CD14-positive monocyte (primary cell): ENCODE results near the gene KIF1A. TPM values are rescaled to one million over a fixed set of nuclear protein-coding genes. Genes with fewer than 3 reads are reported as not detected.

Experiments used
- DNase-seq, 3 donors: peaks; one replicate each; pipeline ENCODE4 v3.0.0-alpha.2; 2011 to 2022
- H2AFZ ChIP-seq: 2 replicates; pipeline ENCODE4 v1.6.0; 2012; ENCODE audit warnings: mild to moderate bottlenecking, low read depth, low read length, inconsistent platforms; ENCODE audit not compliant: insufficient read depth, poor library complexity, severe bottlenecking
- H3K27ac ChIP-seq, 2 donors: 1 replicate in 1 of 2; 2 replicates in 1 of 2; pipeline ENCODE4 v1.5.1; 2012 to 2013; ENCODE audit warnings: low read length in 2 of 2, control low read depth in 1 of 2, inconsistent platforms in 1 of 2, low read depth in 1 of 2, mild to moderate bottlenecking in 1 of 2
- H3K27me3 ChIP-seq, 2 donors: one replicate each; pipeline versions ENCODE4 v1.6.0 to v1.6.1; 2011 to 2013; ENCODE audit warnings: low read length in 2 of 2; ENCODE audit not compliant: control insufficient read depth in 2 of 2, insufficient read depth in 2 of 2
- H3K36me3 ChIP-seq, 2 donors: replicated peaks in 1 of 2; 1 replicate in 1 of 2; 2 replicates in 1 of 2; pipeline versions ENCODE4 v1.5.1 to v1.6.1; 2012 to 2013; ENCODE audit warnings: low read length in 2 of 2, control low read depth in 1 of 2, inconsistent platforms in 1 of 2, mild to moderate bottlenecking in 1 of 2; ENCODE audit not compliant: insufficient read depth in 2 of 2, control insufficient read depth in 1 of 2
- H3K4me1 ChIP-seq, 2 donors: 1 replicate in 1 of 2; 2 replicates in 1 of 2; pipeline versions ENCODE4 v1.5.1 to v1.6.1; 2012 to 2013; ENCODE audit warnings: low read length in 2 of 2, control low read depth in 1 of 2, inconsistent platforms in 1 of 2, mild to moderate bottlenecking in 1 of 2, moderate library complexity in 1 of 2; ENCODE audit not compliant: insufficient read depth in 2 of 2, control insufficient read depth in 1 of 2
- H3K4me2 ChIP-seq: replicated peaks from 2 replicates; pipeline ENCODE3; 2012; ENCODE audit warnings: low read length, moderate library complexity, mild to moderate bottlenecking; ENCODE audit not compliant: poor library complexity, severe bottlenecking; ENCODE audit errors: extremely low read depth
- H3K4me3 ChIP-seq, 3 experiments: fragments of 200-600 bp in 1 of 3; sonication (generic) in 1 of 3; replicated peaks in 1 of 3; 1 replicate in 2 of 3; 2 replicates in 1 of 3; pipeline ENCODE4 v1.5.1; 2011 to 2013; ENCODE audit warnings: low read length in 3 of 3, mild to moderate bottlenecking in 3 of 3, control low read depth in 2 of 3, low read depth in 2 of 3, inconsistent platforms in 1 of 3, moderate library complexity in 1 of 3
- H3K79me2 ChIP-seq: 2 replicates; pipeline ENCODE4 v1.6.0; 2012; ENCODE audit warnings: mild to moderate bottlenecking, control low read depth, inconsistent platforms, low read length, moderate library complexity; ENCODE audit not compliant: insufficient read depth
- H3K9ac ChIP-seq: 2 replicates; pipeline ENCODE4 v1.6.0; 2017; ENCODE audit warnings: low read length, mild to moderate bottlenecking; ENCODE audit not compliant: insufficient read depth, poor library complexity, severe bottlenecking
- H3K9me3 ChIP-seq, 2 donors: replicated peaks in 1 of 2; 1 replicate in 1 of 2; 2 replicates in 1 of 2; pipeline versions ENCODE4 v1.5.1 to v1.6.1; 2012 to 2013; ENCODE audit warnings: low read length in 2 of 2, control low read depth in 1 of 2; ENCODE audit not compliant: control insufficient read depth in 1 of 2, insufficient read depth in 1 of 2
- H4K20me1 ChIP-seq: 2 replicates; pipeline ENCODE4 v1.6.0; 2012; ENCODE audit warnings: mild to moderate bottlenecking, low read length, control low read depth, moderate library complexity; ENCODE audit not compliant: insufficient read depth
- H3K27ac Mint-ChIP-seq, 7 donors: one replicate each; pipeline ENCODE4 v1.8.0; 2020; ENCODE audit warnings: mild to moderate bottlenecking in 7 of 7, mixed read lengths in 7 of 7, moderate library complexity in 6 of 7, inconsistent platforms in 2 of 7
- H3K27me3 Mint-ChIP-seq, 3 donors: one replicate each; pipeline ENCODE4 v1.8.0; 2021 to 2022; ENCODE audit warnings: low read depth in 3 of 3, mild to moderate bottlenecking in 3 of 3, mixed read lengths in 3 of 3, moderate library complexity in 3 of 3, inconsistent platforms in 1 of 3
- H3K36me3 Mint-ChIP-seq, 2 donors: one replicate each; pipeline ENCODE4 v1.8.0; 2020; ENCODE audit warnings: mixed read lengths in 2 of 2, inconsistent platforms in 1 of 2, mild to moderate bottlenecking in 1 of 2
- H3K4me1 Mint-ChIP-seq: one replicate; pipeline ENCODE4 v1.8.0; 2020; ENCODE audit warnings: mild to moderate bottlenecking, mixed read lengths
- H3K4me3 Mint-ChIP-seq, 2 donors: one replicate each; pipeline ENCODE4 v1.8.0; 2020; ENCODE audit warnings: mild to moderate bottlenecking in 2 of 2, mixed read lengths in 2 of 2, moderate library complexity in 1 of 2
- H3K9me3 Mint-ChIP-seq, 7 donors: one replicate each; pipeline ENCODE4 v1.8.0; 2020 to 2022; ENCODE audit warnings: mixed read lengths in 7 of 7, mild to moderate bottlenecking in 6 of 7, moderate library complexity in 6 of 7, inconsistent platforms in 2 of 7
- WGBS: methylation state at CpG from one replicate; pipeline ENCODE4 v1.1.5; 2013; ENCODE audit warnings: missing lambda C conversion rate; ENCODE audit not compliant: insufficient coverage; 5-methylcytosine and 5-hydroxymethylcytosine counted together
- intact Hi-C, 2 donors: fragments of 100-400 bp; cut with micrococcal nuclease; formaldehyde crosslinking; loops; one replicate each; pipeline versions ENCODE4 v1.15.0 to v1.15.1; 2023
- polyA plus RNA-seq, 3 donors: library from polyadenylated mRNA; depleted of rRNA in 1 of 3; unstranded in 2 of 3; stranded (reverse) in 1 of 3; fragments of 300-500 nt in 2 of 3; fragments of >200 nt in 1 of 3; fragmentation: Illumina TruSeq in 2 of 3; gene quantifications; 1 replicate in 2 of 3; 2 replicates in 1 of 3; pipeline ENCODE4 v1.2.3, GENCODE V29; 2012 to 2021
- TF ChIP-seq, protein P1 (sequence below): fragments of 200-600 bp; IDR thresholded peaks from one replicate; pipeline ENCODE4 v1.8.0; 2022; ENCODE audit warnings: antibody characterized with exemption, mild to moderate bottlenecking

KIF1A gene
- polyA plus RNA-seq, 3 donors, result not detected

DNA sequence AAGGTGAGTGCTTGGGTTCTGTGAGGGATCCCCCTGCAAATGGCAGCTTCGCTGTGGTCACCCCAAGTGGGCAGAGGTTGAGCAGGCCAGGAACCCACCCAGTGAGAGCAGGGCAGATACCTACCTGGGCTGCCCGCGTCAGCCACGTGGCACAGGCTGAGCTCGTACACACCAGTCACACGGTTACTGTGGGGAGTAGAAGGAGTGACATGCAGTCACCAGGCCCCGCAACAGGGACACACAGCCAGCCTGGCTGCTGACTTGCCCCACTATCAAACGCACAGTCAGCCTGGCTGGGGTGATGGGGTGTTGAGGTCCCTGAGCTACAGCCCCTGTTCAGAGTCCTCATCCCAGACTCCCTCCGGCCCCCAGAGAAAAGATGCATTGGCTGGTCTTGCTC, 96.2 kb downstream of the KIF1A start:
- H3K27ac ChIP-seq, result no peak overlapping the region
- no peaks in the 10 kb centered on the region for H3K79me2 ChIP-seq
- H3K9ac ChIP-seq, result no peak overlapping the region
- no peak overlapping the region for H3K4me3 Mint-ChIP-seq
- no peaks in the 10 kb centered on the region for H3K4me1 Mint-ChIP-seq
- no peaks in the 10 kb centered on the region for H3K36me3 Mint-ChIP-seq
- H3K27me3 ChIP-seq, result no peaks in the 10 kb centered on the region
- H3K4me2 ChIP-seq, result no peak overlapping the region
- no peaks in the 10 kb centered on the region for H4K20me1 ChIP-seq
- peak overlapping the region in 1 of 7 donors; percentile 25 for H3K27ac Mint-ChIP-seq
- no peak overlapping the region for H3K4me3 ChIP-seq
- 97% methylated on average over 8 of the region's 9 CpGs for WGBS
- TF ChIP-seq, protein P1, sequence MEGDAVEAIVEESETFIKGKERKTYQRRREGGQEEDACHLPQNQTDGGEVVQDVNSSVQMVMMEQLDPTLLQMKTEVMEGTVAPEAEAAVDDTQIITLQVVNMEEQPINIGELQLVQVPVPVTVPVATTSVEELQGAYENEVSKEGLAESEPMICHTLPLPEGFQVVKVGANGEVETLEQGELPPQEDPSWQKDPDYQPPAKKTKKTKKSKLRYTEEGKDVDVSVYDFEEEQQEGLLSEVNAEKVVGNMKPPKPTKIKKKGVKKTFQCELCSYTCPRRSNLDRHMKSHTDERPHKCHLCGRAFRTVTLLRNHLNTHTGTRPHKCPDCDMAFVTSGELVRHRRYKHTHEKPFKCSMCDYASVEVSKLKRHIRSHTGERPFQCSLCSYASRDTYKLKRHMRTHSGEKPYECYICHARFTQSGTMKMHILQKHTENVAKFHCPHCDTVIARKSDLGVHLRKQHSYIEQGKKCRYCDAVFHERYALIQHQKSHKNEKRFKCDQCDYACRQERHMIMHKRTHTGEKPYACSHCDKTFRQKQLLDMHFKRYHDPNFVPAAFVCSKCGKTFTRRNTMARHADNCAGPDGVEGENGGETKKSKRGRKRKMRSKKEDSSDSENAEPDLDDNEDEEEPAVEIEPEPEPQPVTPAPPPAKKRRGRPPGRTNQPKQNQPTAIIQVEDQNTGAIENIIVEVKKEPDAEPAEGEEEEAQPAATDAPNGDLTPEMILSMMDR, result no peak
- intact Hi-C loops, result no loop called here
- DNase-seq, result no peak
- H3K9me3 Mint-ChIP-seq, result peaks cover 0 to 2% (median 0%) of the 10 kb centered on the region in 7 donors
- H3K27me3 Mint-ChIP-seq, result peaks cover 0 to 3% (median 0%) of the 10 kb centered on the region in 3 donors
- H3K36me3 ChIP-seq, result no peaks in the 10 kb centered on the region
- no peaks in the 10 kb centered on the region for H3K9me3 ChIP-seq
- H2AFZ ChIP-seq, result no peak overlapping the region
- no peaks in the 10 kb centered on the region for H3K4me1 ChIP-seq

DNA sequence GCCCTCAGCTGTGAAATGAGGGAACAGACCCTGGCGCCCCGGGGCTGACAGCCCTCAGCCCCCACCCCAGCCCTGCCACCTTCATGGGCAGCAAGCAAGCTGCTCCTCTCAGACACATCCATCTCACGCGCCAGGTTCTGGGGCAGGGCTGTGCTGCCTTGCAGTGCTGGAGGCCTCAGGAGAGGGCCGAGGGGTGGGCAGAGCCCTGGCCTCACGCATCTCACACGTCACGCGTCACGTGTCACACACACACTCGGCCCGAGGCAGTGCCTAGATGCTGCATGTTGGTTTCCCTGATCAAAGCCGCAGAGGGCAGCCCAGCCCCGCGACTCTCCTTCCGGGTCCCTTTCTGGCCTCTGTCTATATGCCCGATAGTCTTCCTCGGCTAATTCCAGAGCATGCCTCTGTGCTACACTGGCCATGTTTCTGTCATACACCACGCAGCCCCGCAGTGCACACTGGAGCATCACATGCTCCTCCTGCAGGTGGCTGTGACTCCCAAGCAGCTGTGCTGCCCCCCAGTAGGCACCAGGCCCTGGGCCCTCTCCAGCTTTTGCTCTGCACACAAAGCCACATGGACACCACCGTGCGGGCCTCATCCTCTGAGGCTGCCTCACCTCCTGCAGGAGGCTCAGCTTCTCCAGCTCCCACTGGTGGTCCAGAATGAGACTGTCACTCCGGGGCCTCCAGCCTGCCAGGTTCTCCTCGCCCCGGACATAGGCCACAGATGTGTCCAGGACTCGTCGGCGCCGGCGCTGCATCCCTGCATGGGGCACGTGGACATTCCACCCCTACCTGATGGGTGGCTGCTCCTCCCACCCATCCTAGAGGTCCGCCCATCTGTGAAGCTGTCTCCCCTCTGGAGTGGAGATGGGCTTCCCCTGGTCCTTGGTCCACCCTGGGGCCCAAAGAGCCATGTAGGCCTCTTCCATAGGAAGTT, 97.0 kb downstream of the KIF1A start:
- Mint-ChIP-seq H3K36me3 (no peaks in the 10 kb centered on the region), H3K27ac (no peak overlapping the region), H3K4me3 (no peak overlapping the region), H3K27me3 (peaks cover 0 to 3% (median 0%) of the 10 kb centered on the region in 3 donors), H3K4me1 (no peaks in the 10 kb centered on the region), H3K9me3 (peaks cover 0 to 2% (median 0%) of the 10 kb centered on the region in 7 donors)
- DNase-seq, result no peak
- Histone ChIP-seq H3K27me3 (no peaks in the 10 kb centered on the region), H3K27ac (no peak overlapping the region), H3K79me2 (no peaks in the 10 kb centered on the region), H3K4me1 (no peaks in the 10 kb centered on the region), H3K9me3 (no peaks in the 10 kb centered on the region), H3K4me3 (no peak overlapping the region), H3K9ac (no peak overlapping the region), H3K4me2 (no peak overlapping the region), H3K36me3 (no peaks in the 10 kb centered on the region), H2AFZ (no peak overlapping the region), H4K20me1 (no peaks in the 10 kb centered on the region)
- TF ChIP-seq, protein P1, result no peak
- intact Hi-C loops, result no loop called here
- WGBS, result 93% methylated on average over 30 of the region's 32 CpGs
